ENCODE measurements around the gene ALG14.
A peak's percentile ranks its signal among the peaks of the same experiment; 100 is the strongest.
"Not testable (repeated sequence)": the region's sequence is repeated elsewhere in the genome, so short reads cannot be mapped to it uniquely, and the experiment has no call there.

The ALG14 gene

GRCh38 chr1:95086949-95087533 lies 14.3 kb upstream of the ALG14 start:
- DNase-seq = no peak

DNA sequence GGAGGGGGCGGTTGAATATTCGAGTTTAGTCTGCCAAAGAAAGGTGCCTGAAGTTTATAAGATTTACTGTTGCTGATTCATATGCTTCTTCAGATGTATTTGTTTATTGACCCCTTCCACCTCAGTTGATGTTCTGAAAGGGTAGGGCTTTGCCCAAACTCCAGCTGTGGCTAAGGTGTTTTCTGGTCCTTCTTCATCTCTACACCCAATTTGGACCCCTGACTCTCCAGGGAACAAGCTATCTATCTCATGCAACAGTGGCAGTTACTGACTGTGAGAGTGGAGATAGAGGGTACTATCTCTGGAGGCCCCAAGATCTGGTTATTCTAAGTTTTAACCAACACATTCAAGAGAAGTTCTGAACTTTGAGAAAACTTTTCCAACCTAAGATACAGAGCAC lies 12.6 kb upstream of the ALG14 start:
- no peak for DNase-seq

DNA sequence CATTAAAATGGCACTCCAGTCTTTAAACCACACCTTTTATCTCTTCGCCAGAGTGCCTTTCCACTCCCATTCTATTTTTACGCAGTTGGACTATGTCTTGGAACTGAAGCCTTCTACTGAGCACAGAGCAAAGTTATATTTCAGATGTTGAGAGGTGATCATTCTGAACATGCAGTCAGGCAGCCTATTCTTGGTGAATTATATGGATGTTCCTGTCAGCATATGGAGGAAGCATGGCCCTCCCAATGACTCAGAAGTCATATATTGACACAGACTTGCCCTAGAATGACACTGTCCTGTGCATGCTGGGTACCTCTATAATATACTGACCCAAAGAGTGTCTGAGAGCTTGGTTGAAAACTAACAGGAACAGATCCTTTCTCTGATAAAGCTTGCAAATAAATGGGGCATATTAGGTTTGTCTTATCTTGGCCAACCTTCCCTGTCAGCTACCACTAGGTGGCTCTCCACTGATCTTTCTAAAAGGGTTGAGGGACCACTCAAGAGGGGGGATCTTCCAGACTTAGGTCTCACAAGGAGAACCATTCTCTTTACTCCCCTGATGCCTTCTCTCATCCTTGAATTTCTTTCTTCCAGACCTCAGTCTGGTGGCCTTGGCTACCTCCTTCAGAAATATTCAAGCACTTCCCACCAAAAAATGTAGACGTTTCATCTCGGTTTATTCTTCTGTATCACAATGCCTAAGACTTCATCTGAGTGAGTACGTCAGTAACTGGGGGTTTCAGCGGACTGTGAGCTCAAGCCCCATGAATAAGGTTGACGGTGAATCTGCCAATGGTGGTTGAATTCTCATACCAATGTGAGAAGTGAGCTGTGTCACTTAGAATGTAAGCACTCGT lies 11.8 kb upstream of the ALG14 start:
- no peak for DNase-seq

DNA sequence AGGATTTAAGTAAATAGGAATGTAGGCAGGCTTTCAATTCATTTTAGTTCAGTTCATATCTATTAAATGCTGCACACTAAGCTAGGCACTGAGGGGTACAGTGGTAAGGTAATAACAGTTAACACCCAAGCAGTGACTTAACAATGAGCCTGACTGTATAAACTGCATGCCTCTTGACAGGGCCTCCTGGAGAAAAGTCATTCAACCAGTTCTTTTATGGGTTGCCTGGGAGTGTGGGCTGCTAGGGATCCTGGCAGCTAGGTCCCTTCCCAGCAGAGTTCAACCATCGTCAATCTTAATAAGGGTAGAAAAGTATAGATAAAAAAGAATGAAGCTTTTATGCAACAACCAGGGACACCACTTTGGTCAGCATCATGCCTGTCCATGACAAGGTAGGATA lies 8.1 kb upstream of the ALG14 start:
- no peak for DNase-seq

GRCh38 chr1:95080446-95080845 lies 7.7 kb upstream of the ALG14 start:
- DNase-seq = no peak

DNA sequence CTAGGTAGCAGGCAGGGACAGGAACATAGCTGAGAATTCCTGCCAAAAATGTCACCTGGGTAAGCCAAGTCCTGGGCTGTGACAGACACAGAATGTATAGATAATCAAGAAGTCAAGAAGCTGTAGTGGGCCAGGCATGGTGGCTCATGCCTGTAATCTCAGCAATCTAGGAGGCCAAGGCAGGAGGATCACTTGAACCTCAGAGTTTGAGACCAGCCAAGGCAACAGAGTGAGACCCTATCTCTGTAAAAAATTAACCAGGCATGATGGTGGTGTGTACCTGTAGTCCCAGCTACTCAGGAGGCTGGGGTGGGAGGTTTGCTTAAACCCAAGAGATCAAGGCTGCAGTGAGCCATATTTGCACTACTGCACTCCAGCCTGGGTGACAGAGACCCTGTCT lies 3.3 kb upstream of the ALG14 start:
- no peak for DNase-seq

DNA sequence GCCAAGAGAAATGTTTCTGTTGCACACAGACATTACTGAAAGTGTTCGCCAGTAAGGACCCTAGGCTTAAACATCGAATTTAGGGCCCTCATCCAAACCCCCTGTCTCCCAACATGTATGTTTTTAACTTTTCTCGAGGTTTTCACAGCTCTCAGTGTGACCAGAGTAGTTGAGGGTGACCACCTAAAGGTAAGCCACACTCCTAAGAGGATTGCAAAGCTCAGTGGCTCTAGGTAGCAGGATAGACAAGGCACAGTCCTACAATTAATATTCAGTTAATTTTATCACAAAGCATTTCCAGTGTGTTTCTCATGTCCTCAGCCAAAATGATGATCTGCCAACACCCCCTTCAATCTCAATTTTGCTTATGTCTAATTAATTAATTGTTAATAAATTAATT lies 695 bp upstream of the ALG14 start:
- no peak for DNase-seq

DNA sequence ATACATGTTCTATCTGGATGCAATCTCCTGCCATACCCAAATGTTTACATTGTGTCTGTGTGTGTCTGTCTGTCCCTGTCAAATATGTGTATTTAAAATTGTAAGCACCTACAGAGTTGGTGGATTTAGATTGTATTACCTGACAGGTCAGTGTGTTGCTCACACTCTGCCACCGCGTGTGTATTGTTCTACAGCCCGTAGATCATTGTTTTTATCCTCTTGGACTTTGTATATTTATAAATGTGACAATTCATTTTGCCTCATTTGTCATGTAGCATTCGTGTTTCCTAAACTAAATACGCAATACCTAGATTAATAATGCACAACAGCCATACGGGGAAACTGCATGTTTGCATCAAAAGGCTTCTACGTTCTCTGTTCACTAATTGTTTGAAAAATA lies 634 bp downstream of the ALG14 start:
- DNase-seq = no peak

GRCh38 chr1:95071539-95071938 lies 1.2 kb downstream of the ALG14 start:
- no peak for DNase-seq

GRCh38 chr1:95069710-95070093 lies 3.0 kb downstream of the ALG14 start:
- no peak for DNase-seq

GRCh38 chr1:95068956-95069709 lies 3.6 kb downstream of the ALG14 start:
- DNase-seq = no peak

- no peak for DNase-seq
Measured at GRCh38 chr1:95067568-95067967, 5.2 kb downstream of the ALG14 start.

DNA sequence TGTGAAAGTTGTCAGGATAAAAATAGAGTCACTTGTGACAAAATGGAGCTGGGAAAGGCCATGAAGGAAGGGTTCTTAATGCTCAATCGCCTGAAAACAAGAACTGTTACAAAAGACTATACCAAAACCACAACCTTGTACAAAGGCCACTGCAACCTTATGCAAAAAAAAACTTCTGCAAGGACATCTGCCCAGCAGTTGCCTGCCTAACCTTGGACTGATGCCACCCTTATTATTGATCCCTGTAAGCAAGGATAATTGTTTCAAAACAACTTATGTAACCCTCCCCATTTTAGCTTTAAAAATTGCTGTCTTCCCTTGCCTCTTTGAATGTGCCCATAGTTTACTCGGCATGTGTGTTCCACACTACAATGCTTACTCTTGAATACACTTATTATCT lies 5.7 kb downstream of the ALG14 start:
- DNase-seq = no peak

- DNase-seq = no peak
Measured at GRCh38 chr1:95061445-95062006, 11.2 kb downstream of the ALG14 start.

DNA sequence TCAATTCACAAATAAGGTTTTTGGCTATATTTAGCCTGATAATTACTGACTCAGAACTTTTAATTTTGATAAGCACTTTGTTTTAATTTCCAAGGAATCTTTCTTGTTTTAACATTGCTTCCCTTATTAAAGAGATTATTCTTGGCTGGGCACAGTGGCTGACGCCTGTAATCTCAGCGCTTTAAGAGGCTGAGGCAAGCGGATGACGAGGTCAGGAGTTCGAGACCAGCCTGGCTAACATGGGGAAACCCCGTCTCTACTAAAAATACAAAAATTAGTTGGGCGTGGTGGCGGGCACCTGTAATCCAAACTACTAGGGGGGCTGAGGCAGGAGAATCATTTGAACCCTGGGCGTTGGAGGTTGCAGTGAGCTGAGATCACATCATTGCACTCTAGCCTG lies 13.8 kb downstream of the ALG14 start:
- DNase-seq = no peak

DNA sequence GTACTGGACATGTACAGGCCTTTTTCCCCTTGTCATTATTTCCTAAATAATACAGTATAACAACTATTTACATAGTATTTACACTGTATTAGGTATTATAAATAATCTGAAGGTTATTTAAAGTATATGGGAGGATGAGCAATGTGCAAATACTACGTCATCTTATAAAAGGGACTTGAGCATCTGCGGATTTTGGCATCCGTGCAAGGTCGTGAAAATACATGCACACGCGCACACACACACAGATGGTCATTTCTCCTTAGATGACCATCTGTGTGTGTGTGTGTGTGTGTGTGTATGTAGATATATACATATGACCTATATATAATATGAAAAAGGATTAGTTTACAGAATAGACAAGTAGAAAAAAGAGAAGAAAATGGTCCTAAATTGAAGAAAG lies 15.4 kb downstream of the ALG14 start:
- no peak for DNase-seq

- DNase-seq = no peak
Measured at GRCh38 chr1:95049935-95050334, 22.8 kb downstream of the ALG14 start.

DNA sequence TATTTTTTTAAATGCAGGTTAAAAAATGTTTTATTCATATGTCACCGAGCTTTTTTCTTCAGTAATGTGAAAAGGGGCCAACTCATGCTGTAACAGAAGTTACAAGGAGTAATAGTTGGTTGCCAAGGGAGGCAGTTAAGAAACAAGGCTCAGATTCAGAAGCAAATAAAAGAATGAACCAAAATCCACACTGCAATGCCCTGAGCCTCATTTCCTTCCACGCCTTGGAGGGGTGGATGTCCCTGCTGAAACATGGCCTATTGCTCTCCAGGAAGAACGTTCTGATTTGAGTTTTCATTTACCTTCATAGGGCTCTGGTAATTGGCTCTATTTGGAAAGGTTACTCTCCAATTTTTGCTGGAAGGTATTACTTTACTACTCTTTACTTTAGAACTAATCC lies 24.4 kb downstream of the ALG14 start:
- DNase-seq = no peak

- DNase-seq = not testable (repeated sequence)
Measured at GRCh38 chr1:95047624-95048023, 25.1 kb downstream of the ALG14 start.

DNA sequence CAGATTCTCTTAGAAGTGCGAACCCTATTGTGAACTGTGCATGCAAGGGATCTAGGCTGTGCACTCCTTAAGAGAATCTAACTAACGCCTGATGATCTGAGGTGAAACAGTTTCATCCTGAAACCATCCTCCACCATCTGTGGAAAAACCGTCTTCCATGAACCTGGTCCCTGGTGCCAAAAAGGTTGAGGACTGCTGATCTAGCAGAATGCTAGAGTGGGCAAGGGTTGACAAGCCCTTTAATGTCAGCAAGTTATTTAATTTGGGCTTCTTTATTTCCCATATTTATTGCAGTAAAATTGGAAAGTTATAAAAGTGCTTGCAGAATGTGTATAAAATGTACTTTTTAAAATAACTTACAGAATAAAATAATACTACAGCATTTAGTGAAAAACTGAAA lies 26.4 kb downstream of the ALG14 start:
- DNase-seq = no peak

GRCh38 chr1:95043141-95043980 lies 29.4 kb downstream of the ALG14 start:
- peak; percentile 44 for DNase-seq

DNA sequence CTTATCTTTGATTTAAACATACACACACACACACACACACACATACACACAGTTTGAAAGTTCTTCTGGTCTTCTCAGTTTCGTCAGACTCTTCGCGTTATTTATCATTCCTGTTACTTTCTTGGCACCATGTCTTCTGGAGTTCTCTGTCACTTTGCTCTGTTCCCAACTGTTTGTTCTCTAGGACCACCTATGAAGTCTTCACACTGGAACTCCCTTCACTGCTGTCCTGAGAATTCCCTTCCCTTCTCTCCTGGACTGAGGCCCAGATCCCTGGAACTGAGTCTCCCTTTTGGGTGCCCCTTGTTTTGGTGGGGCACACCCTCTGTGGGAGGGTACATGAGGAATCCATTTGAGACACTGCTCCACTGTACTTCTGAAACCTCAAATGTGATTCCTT lies 30.5 kb downstream of the ALG14 start:
- no peak for DNase-seq
